Stimulated activated CD4-positive, alpha-beta T cell treated with anti-CD3 and anti-CD28 coated beads, TNF-alpha, amount 100 ng/mL, for 48 hours (primary cell): ENCODE results near the gene AFF3.

Experiments used
- DNase-seq, 3 donors: peaks; one replicate each; pipeline ENCODE4 v3.0.0-alpha.2; 2020; ENCODE audit warnings: low read depth in 3 of 3

AFF3 gene

GRCh38 chr2:100011272-100011731, 131.1 kb downstream of the AFF3 start:
- DNase-seq, result no peak

- no peak for DNase-seq
These were observed 131.8 kb downstream of the AFF3 start for GRCh38 chr2:100010606-100011005.

DNA sequence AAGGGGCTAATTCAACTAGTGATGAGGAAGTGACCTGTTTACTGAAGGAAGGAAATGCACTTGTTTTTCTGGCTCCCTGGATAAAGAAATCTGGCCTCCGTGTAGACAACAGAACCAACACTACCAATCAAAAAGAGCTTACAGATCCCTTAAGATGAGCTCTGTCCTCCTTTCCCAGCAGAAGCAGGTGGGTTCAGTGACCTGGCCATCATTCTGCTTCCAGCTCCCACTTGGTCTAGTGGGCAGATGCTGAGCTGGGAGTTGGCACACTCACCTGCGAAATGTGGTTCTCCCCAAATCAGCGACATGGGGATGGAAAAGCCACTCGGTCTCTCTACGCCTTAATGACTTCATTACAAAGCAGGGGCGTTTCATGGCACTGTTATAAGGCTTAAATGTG, 132.6 kb downstream of the AFF3 start:
- DNase-seq, result no peak

GRCh38 chr2:100008956-100009355, 133.4 kb downstream of the AFF3 start:
- DNase-seq, result no peak

- no peak for DNase-seq
These were observed 135.9 kb downstream of the AFF3 start for GRCh38 chr2:100006516-100006915.

DNA sequence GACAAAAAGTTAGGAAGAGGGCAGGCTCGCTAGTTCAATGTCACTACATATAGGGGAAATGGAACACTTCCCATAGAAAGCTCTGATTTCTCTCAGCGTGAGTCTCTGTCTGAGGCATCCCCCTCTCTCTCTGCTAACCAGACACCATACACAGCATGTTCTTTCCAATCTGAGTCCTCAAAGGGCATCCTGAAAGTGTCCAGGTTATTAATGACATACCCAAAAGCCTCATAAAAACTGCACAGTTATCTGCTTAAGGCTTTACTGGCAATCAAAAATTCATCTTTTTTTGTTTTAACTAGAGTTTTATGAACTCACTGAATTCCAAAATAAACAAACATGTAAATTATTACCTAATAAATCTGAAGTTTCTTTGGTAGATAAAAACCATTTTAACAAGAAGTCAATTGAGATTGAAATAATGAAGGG, 137.4 kb downstream of the AFF3 start:
- no peak for DNase-seq

DNA sequence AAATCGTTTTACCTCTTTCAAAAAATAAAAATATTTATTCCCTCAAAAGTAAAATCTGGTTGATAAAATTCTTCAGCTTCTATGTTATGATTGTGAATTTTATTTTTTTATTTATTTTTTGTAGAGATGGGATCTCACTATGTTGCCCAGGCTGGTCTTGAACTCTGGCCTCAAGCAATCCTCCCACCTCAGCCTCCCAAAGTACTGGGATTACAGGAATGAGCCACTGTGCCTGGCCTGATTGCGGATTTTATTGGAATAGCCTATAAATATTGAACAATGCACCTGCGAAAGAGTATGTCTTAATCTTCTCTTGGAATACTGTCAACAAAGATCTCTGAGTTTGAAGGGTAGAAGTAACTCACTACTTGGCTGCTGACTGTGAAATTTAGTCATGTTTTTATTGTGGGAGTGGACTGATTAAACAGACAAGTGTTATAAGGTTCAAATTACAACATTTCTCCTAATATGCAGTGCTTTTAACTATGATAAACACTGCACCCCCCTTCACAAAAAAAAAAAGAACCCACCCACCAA, 138.0 kb downstream of the AFF3 start:
- DNase-seq, result no peak

DNA sequence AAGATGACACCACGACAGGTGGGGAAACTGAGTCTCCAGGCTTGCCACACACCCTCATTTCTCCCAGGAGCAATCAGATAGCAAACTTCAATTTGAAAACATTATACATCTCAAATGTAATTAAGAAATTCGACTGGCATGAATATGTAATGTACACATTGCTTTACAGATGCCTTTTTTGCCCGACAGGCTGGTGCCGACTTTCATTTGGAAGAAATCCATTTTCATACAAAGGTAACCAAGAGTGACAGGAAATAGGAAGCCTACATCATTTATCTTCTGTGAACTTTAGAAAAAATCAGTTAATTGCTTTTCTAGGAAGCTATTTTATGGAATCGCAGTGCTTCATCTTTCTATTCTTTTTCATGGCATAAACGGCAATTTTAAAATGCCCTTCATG, 140.3 kb downstream of the AFF3 start:
- no peak for DNase-seq

DNA sequence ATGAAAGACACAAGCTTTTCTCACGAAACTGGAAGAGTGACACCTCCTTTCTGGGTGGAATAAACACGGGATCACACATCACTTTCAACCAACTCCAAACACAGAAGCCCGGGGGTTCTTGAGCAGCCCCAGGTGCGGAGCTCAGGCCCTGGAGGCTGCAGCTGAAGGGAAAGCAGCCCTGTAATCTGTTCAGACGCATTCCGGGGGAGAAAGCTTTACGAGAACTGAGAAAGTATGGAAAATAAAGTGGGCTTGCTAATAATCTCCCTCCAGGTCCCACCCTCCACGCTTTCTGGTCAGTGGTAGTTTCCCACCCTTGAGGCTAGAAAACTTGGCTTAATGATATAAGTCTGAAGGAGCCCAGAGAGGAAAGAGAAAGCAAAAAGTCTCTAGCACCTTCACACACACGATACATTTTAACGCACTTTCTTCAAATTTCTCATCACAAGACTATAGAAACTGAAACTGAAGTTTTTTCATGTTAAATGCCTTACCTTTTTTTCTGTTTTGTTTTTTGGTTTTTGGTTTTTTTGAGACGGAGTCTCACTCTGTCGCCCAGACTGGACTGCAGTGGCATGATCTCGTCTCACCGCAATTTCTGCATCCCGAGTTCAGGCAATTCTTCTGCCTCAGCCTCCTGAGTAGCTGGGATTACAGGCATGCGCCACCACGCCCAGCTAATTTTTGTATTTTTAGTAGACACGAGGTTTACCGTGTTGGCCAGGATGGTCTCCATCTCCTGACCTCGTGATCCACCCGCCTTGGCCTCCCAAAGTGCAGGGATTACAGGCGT, 141.3 kb downstream of the AFF3 start:
- no peak for DNase-seq

- no peak for DNase-seq
These were observed 143.6 kb downstream of the AFF3 start for GRCh38 chr2:99998651-99999320.

DNA sequence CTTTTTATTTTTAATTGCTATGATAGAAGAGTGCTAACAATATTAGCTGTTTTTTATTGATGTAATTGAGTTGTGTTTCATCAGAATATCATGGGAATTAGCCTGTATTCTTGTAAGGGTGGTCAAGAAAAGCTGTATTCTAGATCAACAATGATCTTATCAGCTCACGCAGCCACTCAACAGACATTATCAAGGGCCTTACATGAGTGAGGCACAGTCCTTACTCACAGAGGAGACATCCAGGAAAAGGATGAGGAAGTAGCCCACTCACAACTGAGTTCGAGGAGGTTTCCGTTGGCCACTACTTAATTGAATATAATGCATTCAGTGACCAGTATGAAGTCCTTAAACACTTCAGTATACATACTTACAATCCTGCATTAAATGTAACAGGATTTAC, 152.5 kb downstream of the AFF3 start:
- no peak for DNase-seq

- DNase-seq, result no peak
These were observed 153.8 kb downstream of the AFF3 start for GRCh38 chr2:99988599-99988998.

GRCh38 chr2:99987160-99987559, 155.2 kb downstream of the AFF3 start:
- DNase-seq, result no peak

GRCh38 chr2:99984799-99985515, 157.4 kb downstream of the AFF3 start:
- DNase-seq, result no peak

- DNase-seq, result no peak
These were observed 159.6 kb downstream of the AFF3 start for GRCh38 chr2:99982744-99983143.

- DNase-seq, result no peak
These were observed 160.6 kb downstream of the AFF3 start for GRCh38 chr2:99981840-99982239.

DNA sequence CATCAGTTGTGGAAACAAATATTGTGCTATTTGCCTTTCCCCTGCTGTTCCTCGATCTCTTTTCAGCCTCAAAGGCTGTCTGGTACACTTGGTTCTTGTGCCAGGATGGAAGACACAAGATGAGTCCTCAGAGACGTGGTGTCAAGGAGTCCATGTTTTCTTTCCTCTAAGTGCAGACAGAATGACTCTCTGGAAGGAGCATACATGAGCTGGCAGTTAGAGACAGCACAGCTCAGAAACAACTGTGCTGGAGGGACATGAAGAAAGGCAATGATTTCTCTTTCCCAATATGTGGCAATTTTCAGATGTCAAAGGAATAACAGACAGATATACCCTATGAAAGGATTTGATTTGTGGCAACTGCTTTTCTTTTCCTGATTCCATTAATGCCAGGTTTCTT, 162.2 kb downstream of the AFF3 start:
- DNase-seq, result no peak

- DNase-seq, result no peak
These were observed 164.4 kb downstream of the AFF3 start for GRCh38 chr2:99977966-99978365.

GRCh38 chr2:99975386-99975785, 167.0 kb downstream of the AFF3 start:
- DNase-seq, result no peak

DNA sequence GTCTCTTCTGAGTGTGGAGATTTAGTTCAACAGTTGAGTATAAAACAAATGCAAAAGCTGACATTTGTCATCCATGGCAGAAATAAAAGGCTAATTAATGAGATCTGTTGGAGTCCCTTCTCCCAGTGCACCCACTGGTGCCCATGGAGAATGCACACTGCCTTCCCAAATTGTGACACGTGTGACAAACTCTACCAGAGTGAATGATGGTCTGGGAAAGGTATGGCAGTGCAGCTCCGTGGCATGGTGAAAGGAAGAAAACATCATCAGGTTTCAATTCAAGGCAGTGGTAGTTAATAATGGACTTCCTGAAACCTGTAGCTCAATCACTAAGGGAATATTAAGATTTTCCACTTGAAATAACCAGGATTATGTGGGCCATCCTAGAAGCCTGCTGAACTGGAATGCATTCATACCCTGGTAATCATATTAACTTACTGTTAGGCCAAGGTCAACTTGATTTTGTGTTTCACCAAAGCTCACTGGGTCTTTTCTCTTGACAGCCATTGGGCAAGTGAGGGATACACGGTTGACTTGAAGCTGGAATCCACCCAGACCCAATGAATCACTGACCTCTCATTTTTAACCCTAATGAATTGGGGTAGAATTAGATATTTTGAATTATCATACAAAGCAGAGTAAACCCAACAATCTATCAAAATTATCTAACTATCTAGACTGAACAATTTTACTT, 167.6 kb downstream of the AFF3 start:
- DNase-seq, result no peak

GRCh38 chr2:99974275-99974674, 168.1 kb downstream of the AFF3 start:
- DNase-seq, result peak in 1 of 3 donors; percentile 1
